Measurements from ENCODE around the gene ZFPM1. TPM values are rescaled to one million over a fixed set of nuclear protein-coding genes. Genes with fewer than 3 reads are reported as not detected.

ZFPM1 gene
- total RNA-seq, 2 experiments from 2014 or later = 2.1 to 14.2 TPM

DNA sequence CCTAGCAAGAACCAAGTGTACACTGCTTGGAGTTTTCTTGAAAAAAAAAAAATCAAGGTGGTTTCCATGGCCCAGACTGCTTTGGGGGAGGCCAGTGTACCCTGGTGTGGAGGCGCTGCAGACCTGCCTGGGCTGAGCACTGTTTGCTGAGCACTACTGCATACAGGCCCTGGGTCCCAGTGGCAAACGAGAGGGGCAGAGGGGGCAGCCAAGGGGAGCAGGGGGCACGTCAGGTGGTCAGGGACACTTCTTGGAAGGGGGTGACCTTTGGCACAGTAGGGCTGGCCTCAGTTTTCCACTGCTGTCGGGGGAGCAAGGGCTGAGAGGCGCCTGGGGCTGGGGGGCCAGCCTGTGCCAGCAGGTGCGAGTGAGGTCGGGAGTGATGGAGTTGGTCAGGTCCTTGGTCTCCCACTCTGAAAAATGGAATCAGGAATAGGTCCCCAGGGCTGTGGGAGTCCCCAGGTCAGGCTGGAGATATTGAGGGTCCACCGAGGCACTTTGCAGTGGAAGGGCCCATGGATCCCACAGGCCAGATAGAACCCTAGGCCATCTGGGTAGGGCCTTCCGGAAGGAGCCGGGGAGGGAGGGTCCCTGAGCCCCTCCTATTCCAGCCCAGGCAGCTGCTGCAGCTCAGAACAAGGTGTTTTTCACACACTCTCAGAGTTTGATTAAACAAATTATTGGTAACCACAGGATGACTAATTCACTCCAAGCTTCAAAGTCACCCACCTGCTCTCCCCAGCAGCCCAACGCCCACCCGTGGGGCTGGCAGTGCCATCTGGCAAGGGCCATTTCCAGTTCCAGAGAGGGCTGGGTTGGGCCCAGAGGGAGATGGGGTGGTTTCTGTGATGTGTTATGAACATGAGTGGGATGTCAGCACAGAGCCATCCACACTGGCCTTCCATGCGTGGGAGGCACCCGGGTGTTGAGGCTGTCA is 3.5 kb downstream of the ZFPM1 start:
- TF ChIP-seq, protein P1, sequence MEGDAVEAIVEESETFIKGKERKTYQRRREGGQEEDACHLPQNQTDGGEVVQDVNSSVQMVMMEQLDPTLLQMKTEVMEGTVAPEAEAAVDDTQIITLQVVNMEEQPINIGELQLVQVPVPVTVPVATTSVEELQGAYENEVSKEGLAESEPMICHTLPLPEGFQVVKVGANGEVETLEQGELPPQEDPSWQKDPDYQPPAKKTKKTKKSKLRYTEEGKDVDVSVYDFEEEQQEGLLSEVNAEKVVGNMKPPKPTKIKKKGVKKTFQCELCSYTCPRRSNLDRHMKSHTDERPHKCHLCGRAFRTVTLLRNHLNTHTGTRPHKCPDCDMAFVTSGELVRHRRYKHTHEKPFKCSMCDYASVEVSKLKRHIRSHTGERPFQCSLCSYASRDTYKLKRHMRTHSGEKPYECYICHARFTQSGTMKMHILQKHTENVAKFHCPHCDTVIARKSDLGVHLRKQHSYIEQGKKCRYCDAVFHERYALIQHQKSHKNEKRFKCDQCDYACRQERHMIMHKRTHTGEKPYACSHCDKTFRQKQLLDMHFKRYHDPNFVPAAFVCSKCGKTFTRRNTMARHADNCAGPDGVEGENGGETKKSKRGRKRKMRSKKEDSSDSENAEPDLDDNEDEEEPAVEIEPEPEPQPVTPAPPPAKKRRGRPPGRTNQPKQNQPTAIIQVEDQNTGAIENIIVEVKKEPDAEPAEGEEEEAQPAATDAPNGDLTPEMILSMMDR (conservative IDR thresholded peaks at IDR 0.05; ENCODE audit: low read length) = no peak
- TF ChIP-seq EZH2phosphoT487 (IDR thresholded peaks at IDR 0.05; ENCODE audit: borderline replicate concordance, low read depth, low read length) = no peak
- BruUV-seq (replicated peaks) = no TSS peak
- peak overlapping the region; percentile 70; the same call in 1 of the 2 replicates for H2AFZ ChIP-seq (ENCODE audit: low read length)
- H3K36me3 ChIP-seq (ENCODE audit: insufficient read depth, low read length) = no peaks in the 10 kb centered on the region
- H4K20me1 ChIP-seq (ENCODE audit: insufficient read depth, low read length) = no peaks in the 10 kb centered on the region
- peak; percentile 49 for DNase-seq (ENCODE audit: low spot score)
- H3K4me3 ChIP-seq (ENCODE audit: low read depth, low read length, poor library complexity, severe bottlenecking) = peak overlapping the region; percentile 72
- peak overlapping the region; percentile 80 for H3K4me2 ChIP-seq (ENCODE audit: low read length)
- ChIA-PET POLR2A (no interaction called here), CTCF (ENCODE audit: unreplicated experiment) (interaction anchor here (0.5 to 1.0 kb wide), 2 partner anchors 22 to 36 kb away, joined by 3 read pairs; no protein-coding TSS in a partner anchor)
- peak overlapping the region; percentile 71 for H3K27ac ChIP-seq (ENCODE audit: low read depth, low read length, poor library complexity, severe bottlenecking)
- H3K4me1 ChIP-seq (ENCODE audit: insufficient read depth, low read length, poor library complexity, severe bottlenecking) = peaks cover 41% of the 10 kb centered on the region
- peaks cover 11% of the 10 kb centered on the region; the same call in 1 of the 2 replicates for H3K79me2 ChIP-seq (ENCODE audit: insufficient read depth, low read depth, low read length)
- intact Hi-C loops (cut with micrococcal nuclease; ENCODE audit: unreplicated experiment) = loop anchor here (10.0 kb wide), 1 partner anchor 208 kb away; the partner anchor contains the start of gene MVD
- no peaks in the 10 kb centered on the region for H3K9me3 ChIP-seq (ENCODE audit: low read length)
- no peaks in the 10 kb centered on the region for H3K9me2 ChIP-seq (ENCODE audit: insufficient read depth, low read length)

DNA sequence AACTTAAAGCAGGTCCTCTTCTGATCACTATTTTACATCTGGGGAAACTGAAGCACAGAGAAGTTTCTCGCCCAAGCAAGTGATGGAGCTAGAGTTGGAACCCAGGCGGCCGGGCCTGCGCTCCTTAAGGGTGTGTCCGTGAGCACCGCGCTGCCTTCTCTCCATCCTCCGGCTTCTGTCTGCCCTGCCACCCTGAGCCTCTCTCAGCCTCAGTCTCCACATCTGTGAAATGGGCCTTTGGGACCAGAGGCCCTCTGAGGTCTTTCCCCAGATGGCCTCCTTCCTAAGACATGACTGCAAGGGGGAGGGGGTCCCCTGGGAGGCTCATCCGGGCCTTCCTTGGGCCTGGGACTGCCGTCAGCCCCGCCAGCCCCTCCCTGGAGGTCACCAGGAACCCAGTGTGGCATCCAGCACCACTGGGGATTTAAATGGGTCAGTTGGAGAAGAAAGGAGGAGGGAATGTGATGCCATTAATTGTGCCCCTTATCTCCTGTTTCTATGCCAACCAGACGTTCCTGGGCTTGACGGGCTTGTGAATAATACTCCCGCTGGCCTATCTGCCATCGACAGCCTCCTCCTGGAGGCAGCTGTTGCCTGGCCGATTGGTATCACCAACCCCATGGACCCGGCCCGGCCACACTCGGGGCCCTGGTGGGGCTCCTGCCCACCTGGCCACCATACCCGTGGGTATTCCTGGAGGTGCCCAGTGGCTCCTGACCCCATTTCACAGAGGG is 5.1 kb downstream of the ZFPM1 start:
- no peak for DNase-seq (ENCODE audit: low spot score)
- Histone ChIP-seq H3K4me2 (ENCODE audit: low read length) (no peak overlapping the region), H4K20me1 (ENCODE audit: insufficient read depth, low read length) (no peaks in the 10 kb centered on the region; the same call in 1 of the 2 replicates), H3K9me2 (ENCODE audit: insufficient read depth, low read length) (no peaks in the 10 kb centered on the region), H3K36me3 (ENCODE audit: insufficient read depth, low read length) (no peaks in the 10 kb centered on the region), H3K4me3 (ENCODE audit: low read depth, low read length, poor library complexity, severe bottlenecking) (no peak overlapping the region), H3K79me2 (ENCODE audit: insufficient read depth, low read depth, low read length) (peaks cover 11% of the 10 kb centered on the region; the same call in 1 of the 2 replicates), H3K27ac (ENCODE audit: low read depth, low read length, poor library complexity, severe bottlenecking) (no peak overlapping the region), H3K4me1 (ENCODE audit: insufficient read depth, low read length, poor library complexity, severe bottlenecking) (peaks cover 33% of the 10 kb centered on the region), H2AFZ (ENCODE audit: low read length) (no peak overlapping the region), H3K9me3 (ENCODE audit: low read length) (no peaks in the 10 kb centered on the region)
- CTCF ChIA-PET (ENCODE audit: unreplicated experiment) = interaction anchor here (0.6 kb wide), 1 partner anchor 20 kb away, joined by 7 read pairs; no protein-coding TSS in a partner anchor
- BruUV-seq (replicated peaks) = no TSS peak
- TF ChIP-seq, protein P1 (conservative IDR thresholded peaks at IDR 0.05; ENCODE audit: low read length) = no peak
- no peak for TF ChIP-seq EZH2phosphoT487 (IDR thresholded peaks at IDR 0.05; ENCODE audit: borderline replicate concordance, low read depth, low read length)
- intact Hi-C loops (cut with micrococcal nuclease; ENCODE audit: unreplicated experiment) = loop anchor here (10.0 kb wide), 1 partner anchor 207 kb away; the partner anchor contains the start of gene MVD
- POLR2A ChIA-PET = no interaction called here

Measured in OCI-LY7 (cell line).